ENCODE results near the gene SSBP4.
A peak's percentile ranks its signal among the peaks of the same experiment; 100 is the strongest.

SSBP4 gene

GRCh38 chr19:18436671-18437490 lies 17.7 kb downstream of the SSBP4 start:
- peak; percentile 87 for ATAC-seq (ENCODE audit: insufficient read depth, low read depth)
- H3K79me2 ChIP-seq (ENCODE audit: insufficient read depth, low read length): no peaks in the 10 kb centered on the region
- peaks cover 25% of the 10 kb centered on the region for H4K20me1 ChIP-seq (ENCODE audit: insufficient read depth, low read length)
- TF ChIP-seq EZH2 (IDR thresholded peaks at IDR 0.05; ENCODE audit: borderline replicate concordance, low read depth, low read length, severe bottlenecking): no peak
- TF ChIP-seq CTCF (IDR thresholded peaks at IDR 0.05; ENCODE audit: borderline replicate concordance, extremely low read depth, low read length, poor library complexity, severe bottlenecking): no peak
- H3K27ac ChIP-seq (ENCODE audit: low read length): peak overlapping the region; percentile 65
- H3K9me3 ChIP-seq (ENCODE audit: insufficient read depth, low read length, severe bottlenecking): no peaks in the 10 kb centered on the region
- peaks cover 16% of the 10 kb centered on the region for H3K36me3 ChIP-seq (ENCODE audit: insufficient read depth, low read length)
- H3K4me3 ChIP-seq (ENCODE audit: low read depth in 1 of 2, low read length in 2 of 2): peak overlapping the region; percentile 17 to 68; a peak in 3 of 4 replicates
- H3K4me1 ChIP-seq (ENCODE audit: insufficient read depth, low read length): peaks cover 21% of the 10 kb centered on the region
- H3K9ac ChIP-seq (ENCODE audit: low read depth, low read length): peak overlapping the region; percentile 64
- DNase-seq: peak; percentile 91
- no peaks in the 10 kb centered on the region for H3K27me3 ChIP-seq (ENCODE audit: insufficient read depth, low read length, poor library complexity)
- H2AFZ ChIP-seq (ENCODE audit: low read depth, low read length): peak overlapping the region; percentile 96
- H3K4me2 ChIP-seq (ENCODE audit: insufficient read depth, low read length): peak overlapping the region; percentile 99

- DNase-seq (no peak), ATAC-seq (ENCODE audit: insufficient read depth, low read depth) (no peak; the same call in 2 of the 3 replicates)
- Histone ChIP-seq H3K27me3 (ENCODE audit: insufficient read depth, low read length, poor library complexity) (no peaks in the 10 kb centered on the region), H3K4me2 (ENCODE audit: insufficient read depth, low read length) (peak within 1 kb of the TSS; percentile 99), H3K4me1 (ENCODE audit: insufficient read depth, low read length) (peaks cover 21% of the 10 kb centered on the region), H3K9me3 (ENCODE audit: insufficient read depth, low read length, severe bottlenecking) (no peaks in the 10 kb centered on the region), H4K20me1 (ENCODE audit: insufficient read depth, low read length) (peaks cover 25% of the 10 kb centered on the region; the same call in 1 of the 2 replicates), H3K4me3 (ENCODE audit: low read depth in 1 of 2, low read length in 2 of 2) (peak within 1 kb of the TSS; percentile 17 to 68; a peak in 3 of 4 replicates), H2AFZ (ENCODE audit: low read depth, low read length) (peak within 1 kb of the TSS; percentile 96), H3K27ac (ENCODE audit: low read length) (peak within 1 kb of the TSS; percentile 65), H3K36me3 (ENCODE audit: insufficient read depth, low read length) (peaks cover 10% of the 10 kb centered on the region), H3K9ac (ENCODE audit: low read depth, low read length) (peak within 1 kb of the TSS; percentile 64), H3K79me2 (ENCODE audit: insufficient read depth, low read length) (no peaks in the 10 kb centered on the region)
- TF ChIP-seq EZH2 (IDR thresholded peaks at IDR 0.05; ENCODE audit: borderline replicate concordance, low read depth, low read length, severe bottlenecking) (no peak), CTCF (IDR thresholded peaks at IDR 0.05; ENCODE audit: borderline replicate concordance, extremely low read depth, low read length, poor library complexity, severe bottlenecking) (no peak)
Observed at GRCh38 chr19:18437491-18438330, 18.5 kb downstream of the SSBP4 start, which contains the start of gene ISYNA1. TSS of gene ISYNA1 (minus strand) at chr19:18438133. CDS start at chr19:18437979, 154 bp downstream.

- no peak overlapping the region for H3K9ac ChIP-seq (ENCODE audit: low read depth, low read length)
- peaks cover 21% of the 10 kb centered on the region for H3K4me1 ChIP-seq (ENCODE audit: insufficient read depth, low read length)
- H2AFZ ChIP-seq (ENCODE audit: low read depth, low read length): no peak overlapping the region
- TF ChIP-seq CTCF (IDR thresholded peaks at IDR 0.05; ENCODE audit: borderline replicate concordance, extremely low read depth, low read length, poor library complexity, severe bottlenecking): no peak
- TF ChIP-seq EZH2 (IDR thresholded peaks at IDR 0.05; ENCODE audit: borderline replicate concordance, low read depth, low read length, severe bottlenecking): no peak
- H3K36me3 ChIP-seq (ENCODE audit: insufficient read depth, low read length): peaks cover 10% of the 10 kb centered on the region; the same call in 1 of the 2 replicates
- peaks cover 20% of the 10 kb centered on the region; the same call in 1 of the 2 replicates for H4K20me1 ChIP-seq (ENCODE audit: insufficient read depth, low read length)
- no peaks in the 10 kb centered on the region for H3K27me3 ChIP-seq (ENCODE audit: insufficient read depth, low read length, poor library complexity)
- H3K9me3 ChIP-seq (ENCODE audit: insufficient read depth, low read length, severe bottlenecking): no peaks in the 10 kb centered on the region
- H3K4me3 ChIP-seq (ENCODE audit: low read depth in 1 of 2, low read length in 2 of 2): no peak overlapping the region
- DNase-seq (no peak), ATAC-seq (ENCODE audit: insufficient read depth, low read depth) (no peak)
- H3K27ac ChIP-seq (ENCODE audit: low read length): no peak overlapping the region
- H3K79me2 ChIP-seq (ENCODE audit: insufficient read depth, low read length): no peaks in the 10 kb centered on the region
- H3K4me2 ChIP-seq (ENCODE audit: insufficient read depth, low read length): no peak overlapping the region
Observed at GRCh38 chr19:18438331-18439024, 19.3 kb downstream of the SSBP4 start.
